Caco-2 (cell line): ENCODE measurements around the gene CDH13. TPM values are rescaled to one million over a fixed set of nuclear protein-coding genes. Genes with fewer than 3 reads are reported as not detected.

ENCODE experiments used
- BruUV-seq: library from RNA; stranded (reverse); fragments of 400-500 nt; replicated peaks from 2 replicates; lab custom pipeline; 2021; lab: Mats Ljungman, UMichigan
- CTCF ChIA-PET: fragments of 300-600 bp; sonication (Branson Sonifier 250); formaldehyde crosslinking; loops from one replicate; lab custom pipeline; 2022; ENCODE audit warnings: antibody characterized with exemption; lab: Charles Lee
- POLR2A ChIA-PET: fragments of 300-600 bp; sonication (Branson Sonifier 250); formaldehyde crosslinking; loops from one replicate; lab custom pipeline; 2022; ENCODE audit warnings: antibody characterized with exemption; lab: Charles Lee
- DNase-seq, 2 experiments: peaks; one replicate each; pipeline versions ENCODE4 v3.0.0 to v3.0.0-alpha.2; 2020 to 2022
- H3K27me3 ChIP-seq: replicated peaks from 2 replicates; pipeline ENCODE4 v1.6.0; 2011; ENCODE audit warnings: low read length; ENCODE audit not compliant: control insufficient read depth, insufficient read depth
- H3K36me3 ChIP-seq: 2 replicates; pipeline ENCODE4 v1.5.1; 2011; ENCODE audit warnings: low read length; ENCODE audit not compliant: control insufficient read depth, insufficient read depth
- H3K4me1 ChIP-seq: fragments of 250-450 bp; sonication (Bioruptor Pico); 2 replicates; pipeline ENCODE4 v1.5.1; 2020; ENCODE audit warnings: mild to moderate bottlenecking
- H3K4me3 ChIP-seq: 2 replicates; pipeline ENCODE4 v1.5.1; 2011; ENCODE audit warnings: low read depth, mild to moderate bottlenecking, control low read depth, low read length
- H3K9me3 ChIP-seq: fragments of 250-450 bp; sonication (Bioruptor Pico); 2 replicates; pipeline ENCODE4 v1.5.1; 2020; ENCODE audit warnings: mild to moderate bottlenecking, moderate library complexity
- H3K27ac Mint-ChIP-seq: one replicate; pipeline ENCODE4 v1.8.0; 2022; ENCODE audit warnings: mixed read lengths; ENCODE audit not compliant: unreplicated experiment
- H3K27me3 Mint-ChIP-seq: one replicate; pipeline ENCODE4 v1.8.0; 2022; ENCODE audit warnings: mixed read lengths; ENCODE audit not compliant: insufficient read depth, unreplicated experiment
- H3K36me3 Mint-ChIP-seq: one replicate; pipeline ENCODE4 v1.8.0; 2022; ENCODE audit warnings: mild to moderate bottlenecking, mixed read lengths; ENCODE audit not compliant: insufficient read depth, unreplicated experiment
- H3K4me1 Mint-ChIP-seq: one replicate; pipeline ENCODE4 v1.8.0; 2022; ENCODE audit warnings: low read depth, mixed read lengths; ENCODE audit not compliant: unreplicated experiment
- H3K4me3 Mint-ChIP-seq: one replicate; pipeline ENCODE4 v1.8.0; 2022; ENCODE audit warnings: mild to moderate bottlenecking, moderate library complexity, mixed read lengths; ENCODE audit not compliant: unreplicated experiment
- H3K9me3 Mint-ChIP-seq: one replicate; pipeline ENCODE4 v1.8.0; 2022; ENCODE audit warnings: mixed read lengths; ENCODE audit not compliant: unreplicated experiment
- CTCF ChIP-seq, 2 experiments: fragments of 200-600 bp in 1 of 2; IDR thresholded peaks; 1 replicate in 1 of 2; 2 replicates in 1 of 2; pipeline versions ENCODE4 v1.5.1 to v1.8.0; 2011 to 2022; ENCODE audit warnings: antibody characterized with exemption in 1 of 2, control low read depth in 1 of 2, inconsistent platforms in 1 of 2, low read depth in 1 of 2, low read length in 1 of 2, mild to moderate bottlenecking in 1 of 2, moderate library complexity in 1 of 2; ENCODE audit not compliant: insufficient read depth in 1 of 2, severe bottlenecking in 1 of 2, unreplicated experiment in 1 of 2
- intact Hi-C: fragments of 100-400 bp; cut with micrococcal nuclease; formaldehyde crosslinking; loops from one replicate; pipeline ENCODE4 v1.10.0; 2022; ENCODE audit not compliant: unreplicated experiment
- total RNA-seq: library from RNA; stranded (reverse); gene quantifications from 2 replicates; pipeline ENCODE4 v1.2.3, GENCODE V29; 2022

The CDH13 gene
- total RNA-seq, 1 experiment from 2014 or later = 2.2 TPM

GRCh38 chr16:83806036-83806435, 1179.3 kb downstream of the CDH13 start:
- Mint-ChIP-seq H3K4me1 (peaks cover 28% of the 10 kb centered on the region), H3K27ac (no peak overlapping the region), H3K4me3 (no peak overlapping the region), H3K36me3 (peaks cover 28% of the 10 kb centered on the region), H3K9me3 (peaks cover 10% of the 10 kb centered on the region), H3K27me3 (peaks cover 4% of the 10 kb centered on the region)
- no peak for TF ChIP-seq CTCF (IDR thresholded peaks at IDR 0.05; ENCODE audit: insufficient read depth in 1 of 2, low read depth in 1 of 2, low read length in 1 of 2, severe bottlenecking in 1 of 2, unreplicated experiment in 1 of 2)
- CTCF ChIA-PET = no interaction called here
- intact Hi-C loops = no loop called here
- H3K4me1 ChIP-seq = 0 out of 2 replicates have a peak, but pooled peaks cover 3% of the 10 kb centered on the region
- no peaks in the 10 kb centered on the region for H3K9me3 ChIP-seq
- no peaks in the 10 kb centered on the region for H3K36me3 ChIP-seq
- DNase-seq = no peak
- no peak overlapping the region for H3K4me3 ChIP-seq
- no peaks in the 10 kb centered on the region for H3K27me3 ChIP-seq
- POLR2A ChIA-PET = no interaction called here
- no TSS peak for BruUV-seq

- BruUV-seq = no TSS peak
- intact Hi-C loops = no loop called here
- H3K36me3 ChIP-seq = no peaks in the 10 kb centered on the region
- ChIA-PET CTCF (no interaction called here), POLR2A (no interaction called here)
- Mint-ChIP-seq H3K27ac (no peak overlapping the region), H3K4me1 (peaks cover 28% of the 10 kb centered on the region), H3K4me3 (peak overlapping the region; percentile 98), H3K36me3 (peaks cover 34% of the 10 kb centered on the region), H3K27me3 (no peaks in the 10 kb centered on the region), H3K9me3 (peaks cover 10% of the 10 kb centered on the region)
- H3K4me3 ChIP-seq = no peak overlapping the region
- DNase-seq = no peak
- no peaks in the 10 kb centered on the region for H3K9me3 ChIP-seq
- TF ChIP-seq CTCF (IDR thresholded peaks at IDR 0.05; ENCODE audit: insufficient read depth in 1 of 2, low read depth in 1 of 2, low read length in 1 of 2, severe bottlenecking in 1 of 2, unreplicated experiment in 1 of 2) = no peak
- no peaks in the 10 kb centered on the region for H3K27me3 ChIP-seq
- H3K4me1 ChIP-seq = 0 out of 2 replicates have a peak, but pooled peaks cover 3% of the 10 kb centered on the region
These were observed 1180.0 kb downstream of the CDH13 start for GRCh38 chr16:83806731-83807130.

- no peak for DNase-seq
- H3K27me3 Mint-ChIP-seq = no peaks in the 10 kb centered on the region
- peak overlapping the region; percentile 91 for H3K27ac Mint-ChIP-seq
- peaks cover 10% of the 10 kb centered on the region for H3K9me3 Mint-ChIP-seq
- TF ChIP-seq CTCF (IDR thresholded peaks at IDR 0.05; ENCODE audit: insufficient read depth in 1 of 2, low read depth in 1 of 2, low read length in 1 of 2, severe bottlenecking in 1 of 2, unreplicated experiment in 1 of 2) = no peak
- H3K36me3 Mint-ChIP-seq = peaks cover 40% of the 10 kb centered on the region
- intact Hi-C loops = no loop called here
- H3K4me1 Mint-ChIP-seq = peaks cover 28% of the 10 kb centered on the region
- 0 out of 2 replicates have a peak, but pooled peaks cover 3% of the 10 kb centered on the region for H3K4me1 ChIP-seq
- no peaks in the 10 kb centered on the region for H3K27me3 ChIP-seq
- H3K36me3 ChIP-seq = no peaks in the 10 kb centered on the region
- H3K9me3 ChIP-seq = no peaks in the 10 kb centered on the region
- H3K4me3 ChIP-seq = peak overlapping the region; percentile 87
- BruUV-seq = no TSS peak
- ChIA-PET CTCF (interaction anchor here (1.0 kb wide), 1 partner anchor 120 kb away, joined by 3 read pairs; no protein-coding TSS in a partner anchor), POLR2A (interaction anchor here (0.6 to 1.4 kb wide), 2 partner anchors 69 to 92 kb away, joined by 3 to 4 read pairs; partner anchors contain the start of gene MLYCD)
- H3K4me3 Mint-ChIP-seq = peak overlapping the region; percentile 98
These were observed 1180.5 kb downstream of the CDH13 start for GRCh38 chr16:83807327-83807709.
